GM19351 (cell line): ENCODE data around the gene WDHD1.
"Not testable (repeated sequence)": the region's sequence is repeated elsewhere in the genome, so short reads cannot be mapped to it uniquely, and the experiment has no call there.

ENCODE experiments used
- ATAC-seq: cut with Tn5 transposase; IDR thresholded peaks from one replicate; pipeline ENCODE4 v1.9.1; 2021; ENCODE audit warnings: mild to moderate bottlenecking, moderate library complexity; ENCODE audit not compliant: unreplicated experiment

The WDHD1 gene

DNA sequence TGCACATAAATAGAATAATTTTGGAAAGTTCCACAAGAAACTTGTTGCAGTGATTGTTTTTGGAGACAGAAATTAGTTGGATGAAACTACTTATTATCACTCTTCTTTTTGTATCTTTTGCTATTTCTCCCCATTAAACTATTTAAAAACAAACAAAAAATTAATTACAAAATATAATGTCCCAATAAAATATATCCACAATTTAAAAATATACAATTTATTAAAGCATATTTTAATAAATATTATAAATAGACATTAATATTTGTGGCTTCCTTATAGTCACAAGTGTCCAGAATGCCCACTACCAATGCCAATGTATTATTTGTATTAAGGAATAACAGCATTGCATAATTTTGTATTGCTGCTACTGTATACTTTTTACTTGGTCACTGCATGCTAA is 71.8 kb downstream of the WDHD1 start:
- no peak for ATAC-seq

DNA sequence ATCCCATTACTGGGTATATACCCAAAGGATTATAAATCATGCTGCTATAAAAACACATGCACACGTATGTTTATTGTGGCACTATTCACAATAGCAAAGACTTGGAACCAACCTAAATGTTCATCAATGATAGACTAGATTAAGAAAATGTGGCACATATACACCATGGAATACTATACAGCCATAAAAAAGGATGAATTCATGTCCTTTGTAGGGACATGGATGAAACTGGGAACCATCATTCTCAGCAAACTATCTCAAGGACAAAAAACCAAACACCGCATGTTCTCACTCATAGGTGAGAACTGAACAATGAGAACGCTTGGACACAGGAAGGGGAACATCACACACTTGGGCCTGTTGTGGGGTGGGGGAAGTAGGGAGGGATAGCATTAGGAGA is 73.3 kb downstream of the WDHD1 start:
- not testable (repeated sequence) for ATAC-seq

DNA sequence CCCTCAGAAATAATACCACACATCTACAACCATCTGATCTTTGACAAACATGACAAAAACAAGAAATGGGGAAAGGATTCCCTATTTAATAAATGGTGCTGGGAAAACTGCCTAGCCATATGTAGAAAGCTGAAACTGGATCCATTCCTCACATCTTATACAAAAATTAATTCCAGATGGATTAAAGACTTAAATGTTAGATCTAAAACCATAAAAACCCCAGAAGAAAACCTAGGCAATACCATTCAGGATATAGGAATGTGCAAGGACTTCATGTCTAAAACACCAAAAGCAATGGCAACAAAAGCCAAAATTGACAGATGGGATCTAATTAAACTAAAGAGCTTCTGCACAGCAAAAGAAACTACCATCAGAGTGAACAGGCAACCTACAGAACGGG is 74.1 kb downstream of the WDHD1 start:
- ATAC-seq: not testable (repeated sequence)

DNA sequence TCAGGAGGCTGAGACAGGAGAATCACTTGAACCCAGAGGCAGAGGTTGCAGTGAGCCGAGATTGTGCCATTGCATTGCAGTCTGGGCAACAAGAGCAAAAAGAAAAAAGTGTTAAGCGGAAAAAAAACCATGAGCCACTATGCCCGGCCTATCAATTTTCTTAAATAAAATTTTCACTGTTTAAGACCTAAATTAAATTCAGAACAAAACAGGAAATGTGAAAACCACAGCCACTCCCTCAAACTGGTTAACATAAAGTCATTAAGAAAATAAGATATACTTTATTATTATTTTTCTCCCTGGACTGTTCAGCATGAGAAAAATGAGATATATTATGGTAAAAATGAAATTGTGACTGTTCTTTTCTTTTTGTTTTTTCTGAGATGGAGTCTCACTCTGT is 79.7 kb downstream of the WDHD1 start:
- ATAC-seq: no peak

GRCh38 chr14:54946500-54946899 is 80.4 kb downstream of the WDHD1 start:
- no peak for ATAC-seq

GRCh38 chr14:54944737-54945391 is 82.0 kb downstream of the WDHD1 start:
- ATAC-seq: no peak

DNA sequence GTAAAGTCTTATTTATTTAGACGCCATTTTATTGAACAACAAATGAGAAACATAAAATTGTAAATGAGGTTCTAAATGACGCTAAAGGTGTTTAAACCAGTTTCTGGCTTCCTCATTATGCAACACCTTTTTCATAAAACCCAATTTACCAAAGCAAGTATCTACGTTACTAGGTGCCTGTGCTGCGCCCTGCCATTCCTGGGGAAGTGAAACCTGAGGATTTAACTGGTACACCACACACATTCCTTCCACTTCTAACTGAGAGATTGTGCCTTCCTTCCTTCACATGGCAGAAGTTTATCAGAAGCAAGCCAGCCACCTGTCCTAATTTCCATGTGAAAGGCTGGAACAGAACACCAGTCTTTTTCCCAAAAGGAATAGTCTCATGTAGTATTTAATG is 84.0 kb downstream of the WDHD1 start:
- ATAC-seq: no peak

GRCh38 chr14:54936816-54937215 is 90.1 kb downstream of the WDHD1 start:
- no peak for ATAC-seq

DNA sequence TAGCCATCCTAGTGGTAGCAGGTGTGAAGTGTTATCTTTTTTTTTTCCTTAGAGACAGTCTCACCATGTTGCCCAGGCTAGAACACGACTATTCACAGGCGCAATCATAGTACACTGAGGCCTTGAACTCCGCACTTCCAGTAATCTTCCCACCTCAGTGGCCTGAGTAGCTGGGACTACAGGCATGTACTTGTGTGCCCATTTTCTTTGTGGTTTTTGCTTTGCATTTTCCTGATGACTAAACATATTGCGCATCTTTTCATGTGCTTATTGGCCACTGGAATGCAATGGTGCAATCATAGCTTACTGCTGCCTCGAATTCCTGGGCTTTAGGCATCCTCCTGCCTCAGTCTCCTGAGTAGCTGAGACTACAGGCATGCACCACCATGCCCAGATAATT is 90.9 kb downstream of the WDHD1 start:
- no peak for ATAC-seq

DNA sequence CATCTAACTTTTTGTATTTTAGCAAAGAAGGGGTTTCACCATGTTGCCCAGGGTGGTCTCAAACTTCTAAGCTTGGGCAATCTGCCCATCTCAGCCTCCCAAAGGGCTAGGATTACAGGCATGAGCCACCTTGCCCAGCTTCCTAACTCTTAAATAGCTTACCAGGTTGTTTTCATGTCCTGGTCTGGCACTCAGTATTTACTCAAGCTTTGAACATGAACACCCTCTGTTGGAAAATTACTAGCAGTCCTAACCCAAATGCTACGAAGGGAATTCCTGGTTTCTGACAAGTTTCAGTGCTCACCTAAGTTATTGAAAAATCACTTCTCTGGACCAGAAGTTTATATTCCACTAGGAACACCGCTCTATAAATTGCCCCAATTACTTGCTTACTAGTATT is 91.8 kb downstream of the WDHD1 start:
- ATAC-seq: no peak

- no peak for ATAC-seq
Measured at GRCh38 chr14:54933006-54933405, 93.9 kb downstream of the WDHD1 start.

DNA sequence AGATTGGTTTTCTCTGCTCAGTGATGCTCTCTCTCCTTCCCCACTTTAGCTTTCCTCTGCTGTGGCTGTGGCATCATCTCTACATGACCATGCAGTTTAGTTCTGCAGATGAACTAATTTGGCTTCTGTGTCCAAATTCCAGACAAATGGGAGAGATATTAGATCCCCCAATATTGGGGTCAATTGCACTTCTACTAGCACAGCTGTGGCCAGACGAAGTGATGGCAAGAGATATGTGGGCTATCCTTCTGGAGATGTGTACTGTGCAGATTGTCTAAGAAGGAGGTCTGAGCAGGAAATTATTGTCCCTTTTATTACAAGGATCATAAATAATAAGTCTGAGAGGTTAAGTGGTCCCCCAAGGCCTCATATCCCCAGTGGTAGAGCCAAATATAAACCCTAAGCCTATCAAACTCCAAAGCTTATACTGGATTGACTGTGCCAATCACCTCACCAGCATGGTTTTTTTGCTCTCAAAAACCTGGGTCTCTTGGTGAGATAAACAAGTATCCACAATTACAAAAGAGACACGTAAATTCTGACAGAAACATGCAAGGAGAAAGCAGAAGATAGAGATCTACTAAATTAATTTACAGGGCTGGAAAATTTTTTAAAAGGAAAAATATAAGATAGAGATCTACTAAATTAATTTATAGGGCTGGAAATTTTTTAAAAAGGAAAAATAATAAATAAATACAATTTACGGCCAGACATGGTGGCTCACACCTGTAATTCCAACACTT is 95.1 kb downstream of the WDHD1 start:
- no peak for ATAC-seq

DNA sequence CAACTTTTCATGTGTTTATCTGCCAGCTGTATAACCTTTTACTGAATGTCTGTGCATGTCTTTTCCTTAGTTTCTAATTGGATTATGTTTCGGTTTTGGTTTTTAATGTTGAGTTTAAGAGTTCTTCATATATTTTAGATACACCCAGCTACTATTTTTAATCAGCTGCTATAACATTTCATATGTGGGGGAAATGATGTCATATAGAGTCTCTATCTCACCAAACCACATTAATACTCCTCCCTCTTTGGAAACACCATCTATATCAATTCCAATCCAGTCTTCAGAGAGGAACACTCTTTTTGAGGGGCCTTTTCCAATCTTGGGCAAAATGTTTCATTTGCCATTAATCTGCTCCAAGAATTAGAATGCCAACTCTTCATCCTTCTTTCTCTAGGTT is 95.8 kb downstream of the WDHD1 start:
- no peak for ATAC-seq

GRCh38 chr14:54929556-54929955 is 97.3 kb downstream of the WDHD1 start:
- ATAC-seq: no peak

DNA sequence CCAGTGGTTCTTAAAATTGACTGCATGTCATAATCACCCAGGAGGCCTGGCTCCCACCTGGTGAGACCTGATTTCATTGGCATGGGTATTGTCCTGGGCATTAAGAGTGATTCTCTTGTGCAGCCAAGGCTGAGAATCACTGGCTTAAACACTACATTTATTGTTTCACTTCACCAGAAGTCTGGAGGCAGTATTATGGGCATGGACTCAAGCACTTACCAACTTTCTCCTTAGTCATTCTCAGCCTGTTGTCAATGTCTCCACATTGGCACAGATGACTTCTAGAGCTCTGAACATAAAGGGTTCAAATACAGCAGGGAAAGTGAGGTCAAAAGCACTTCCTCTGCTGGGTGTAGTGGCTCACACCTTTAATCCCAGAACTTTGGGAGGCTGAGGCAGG is 98.7 kb downstream of the WDHD1 start:
- no peak for ATAC-seq

- no peak for ATAC-seq
Measured at GRCh38 chr14:54927551-54927950, 99.3 kb downstream of the WDHD1 start.

DNA sequence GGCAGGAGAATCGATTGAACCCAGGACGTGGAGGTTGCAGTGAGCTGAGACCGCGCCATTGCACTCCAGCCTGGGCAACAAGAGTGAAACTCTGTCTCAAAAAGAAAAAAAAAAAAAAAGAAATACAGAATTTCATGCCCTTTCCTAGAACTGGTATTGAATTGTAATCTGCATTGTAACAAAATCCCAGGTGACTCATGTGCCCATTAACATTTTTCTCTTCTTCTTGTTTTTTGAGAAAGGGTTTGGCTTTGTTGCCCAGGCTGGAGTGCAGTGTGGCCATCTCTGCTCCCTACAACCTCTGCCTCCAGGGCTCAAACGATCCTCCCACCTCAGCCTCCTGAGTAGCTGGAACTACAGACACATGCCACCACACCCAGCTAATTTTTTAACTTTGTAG is 100.3 kb downstream of the WDHD1 start:
- ATAC-seq: not testable (repeated sequence)

GRCh38 chr14:54922598-54922997 is 104.3 kb downstream of the WDHD1 start:
- ATAC-seq: no peak

GRCh38 chr14:54920052-54920451 is 106.8 kb downstream of the WDHD1 start:
- no peak for ATAC-seq

GRCh38 chr14:54919330-54919729 is 107.6 kb downstream of the WDHD1 start:
- no peak for ATAC-seq

GRCh38 chr14:54918427-54918826 is 108.5 kb downstream of the WDHD1 start:
- ATAC-seq: no peak

- ATAC-seq: no peak
Measured at GRCh38 chr14:54916101-54916500, 110.8 kb downstream of the WDHD1 start.
